NCI-H2107 (cell line): ENCODE data around the gene C10orf71.

Source experiments
- DNase-seq: peaks from one replicate; lab custom pipeline; 2025; lab: John Stamatoyannopoulos, UW

Gene C10orf71

DNA sequence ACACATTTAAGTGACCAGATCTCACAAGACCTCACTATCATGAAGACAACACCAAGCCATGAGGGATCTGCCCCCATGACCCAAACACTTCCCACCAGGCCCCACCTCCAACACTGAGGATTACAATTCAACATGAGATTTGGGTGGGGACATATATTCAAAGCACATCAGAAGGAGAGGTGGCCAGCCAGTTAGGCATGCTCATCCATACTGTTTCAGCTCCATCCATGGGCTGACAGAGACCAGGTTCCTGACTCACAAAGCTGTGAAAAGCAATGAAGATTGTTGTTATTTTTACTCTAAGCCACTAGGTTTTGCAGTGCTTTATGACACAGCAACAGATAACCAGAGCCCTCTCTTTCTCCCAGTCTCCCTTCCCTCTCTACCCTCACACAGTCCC lies 36.0 kb downstream of the C10orf71 start:
- no peak for DNase-seq

DNA sequence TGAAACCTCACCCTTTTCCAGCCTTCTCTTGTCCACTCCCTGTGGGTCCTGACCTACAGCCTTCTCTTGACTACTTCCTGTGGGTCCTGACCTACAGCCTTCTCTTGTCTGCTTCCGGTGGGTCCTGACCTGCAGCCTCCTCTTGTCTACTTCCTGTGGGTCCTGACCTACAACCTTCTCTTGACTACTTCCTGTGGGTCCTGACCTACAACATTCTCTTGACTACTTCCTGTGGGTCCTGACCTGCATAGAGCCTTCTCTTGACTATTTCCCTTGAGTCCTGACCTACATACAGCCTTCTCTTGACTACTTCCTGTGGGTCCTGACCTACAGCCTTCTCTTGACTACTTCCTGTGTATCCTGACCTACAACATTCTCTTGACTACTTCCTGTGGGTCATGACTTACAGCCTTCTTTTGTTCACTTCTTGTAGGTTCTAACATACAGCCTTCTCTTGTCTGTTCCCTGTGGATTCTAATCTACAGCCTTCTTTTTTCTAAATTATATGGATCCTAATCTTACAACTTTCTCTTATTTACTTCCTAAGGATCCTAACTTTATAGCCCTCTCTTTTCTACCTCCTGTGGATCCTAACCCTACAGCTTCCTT lies 36.5 kb downstream of the C10orf71 start:
- no peak for DNase-seq

DNA sequence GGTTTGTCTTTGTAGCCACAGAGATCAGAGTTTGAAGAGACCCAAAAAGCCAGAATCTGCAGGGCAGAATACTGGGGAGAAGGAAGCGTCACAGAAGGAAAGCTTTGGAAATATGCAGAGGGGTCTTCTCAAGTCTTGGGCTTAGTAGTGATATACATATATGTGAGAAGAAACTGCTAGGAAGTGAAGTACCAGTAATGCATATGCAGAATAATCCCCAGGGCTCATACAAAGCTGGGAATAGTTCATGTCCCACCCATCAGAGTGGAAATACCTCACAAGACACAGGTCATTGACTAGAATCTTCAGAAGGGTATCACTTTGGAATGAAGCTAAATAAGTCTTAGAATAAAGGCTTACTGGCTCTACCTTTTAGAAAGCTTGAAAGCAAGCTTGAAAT lies 39.6 kb downstream of the C10orf71 start:
- DNase-seq, result no peak

DNA sequence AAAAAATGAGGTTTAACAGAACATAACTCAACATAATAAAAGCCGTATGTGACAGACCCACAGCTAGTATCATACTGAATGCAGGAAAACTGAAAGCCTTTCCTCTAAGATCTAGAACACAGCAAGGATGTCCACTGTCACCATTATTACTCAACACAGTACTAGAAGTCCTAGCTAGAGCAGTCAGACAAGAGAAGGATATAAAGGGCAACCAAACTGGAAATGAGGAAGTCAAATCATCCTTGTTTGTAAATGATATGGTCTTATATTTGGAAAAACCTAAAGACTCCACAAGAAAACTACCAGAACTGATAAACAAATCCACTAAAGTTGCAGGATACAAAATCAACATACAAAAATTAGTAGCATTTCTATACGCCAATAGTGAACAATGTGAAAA lies 45.9 kb downstream of the C10orf71 start:
- no peak for DNase-seq

DNA sequence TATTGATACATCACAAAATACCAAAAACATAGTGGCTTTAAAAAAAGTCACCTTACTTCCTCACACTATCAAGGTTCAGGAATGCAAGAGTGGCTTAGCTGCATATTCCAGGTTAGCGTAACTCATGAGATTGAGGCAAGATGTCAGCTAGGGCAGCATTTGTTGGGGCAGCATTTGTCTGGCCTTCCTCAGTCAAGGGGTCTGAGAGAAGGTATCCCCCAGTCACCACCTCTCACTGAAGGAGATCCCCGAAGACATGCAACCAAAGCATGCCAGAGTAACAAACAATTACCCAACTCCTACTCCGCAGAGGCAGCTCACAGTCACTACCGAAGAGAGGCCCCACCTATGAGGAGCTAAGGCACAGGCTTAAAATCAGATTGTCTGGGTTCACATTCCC lies 48.4 kb downstream of the C10orf71 start:
- no peak for DNase-seq

DNA sequence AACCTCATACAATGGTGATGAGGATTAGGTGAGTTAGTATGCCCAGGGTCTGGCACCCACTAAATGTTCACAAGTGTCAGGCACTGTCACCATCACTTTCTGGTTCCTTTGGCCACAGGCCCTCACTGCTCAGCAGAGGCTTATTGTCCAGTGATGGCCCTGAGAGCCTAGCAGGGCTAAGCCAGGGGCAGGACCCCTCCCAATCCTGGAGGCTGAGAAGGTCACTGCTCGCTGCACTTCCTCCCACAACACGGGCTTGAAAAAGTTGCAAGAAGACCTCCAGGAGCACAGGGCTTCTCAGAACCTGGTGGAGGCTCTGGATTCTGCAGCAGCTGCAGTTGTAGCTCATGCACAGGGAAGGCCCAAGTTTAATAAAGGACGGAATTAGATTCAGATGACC lies 48.9 kb downstream of the C10orf71 start:
- DNase-seq, result no peak

DNA sequence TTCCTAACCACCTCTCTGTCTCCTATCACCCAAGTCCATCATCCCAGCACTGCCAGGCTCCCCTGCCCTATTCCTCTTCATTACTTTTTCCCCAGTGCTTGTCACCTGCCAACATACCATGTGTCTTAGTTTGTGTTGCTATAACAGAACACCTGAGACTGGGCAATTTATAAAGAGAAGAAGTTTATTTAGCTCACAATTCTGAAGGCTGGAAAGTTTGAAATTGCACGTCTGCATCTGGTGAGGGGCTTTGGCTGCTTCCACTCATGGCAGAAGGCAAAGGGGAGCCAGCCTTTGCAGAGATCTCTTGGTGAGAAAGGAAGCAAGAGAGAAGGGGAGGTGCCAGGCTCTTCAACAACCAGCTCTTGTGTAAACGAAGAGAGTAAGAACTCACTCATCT lies 49.6 kb downstream of the C10orf71 start:
- no peak for DNase-seq

DNA sequence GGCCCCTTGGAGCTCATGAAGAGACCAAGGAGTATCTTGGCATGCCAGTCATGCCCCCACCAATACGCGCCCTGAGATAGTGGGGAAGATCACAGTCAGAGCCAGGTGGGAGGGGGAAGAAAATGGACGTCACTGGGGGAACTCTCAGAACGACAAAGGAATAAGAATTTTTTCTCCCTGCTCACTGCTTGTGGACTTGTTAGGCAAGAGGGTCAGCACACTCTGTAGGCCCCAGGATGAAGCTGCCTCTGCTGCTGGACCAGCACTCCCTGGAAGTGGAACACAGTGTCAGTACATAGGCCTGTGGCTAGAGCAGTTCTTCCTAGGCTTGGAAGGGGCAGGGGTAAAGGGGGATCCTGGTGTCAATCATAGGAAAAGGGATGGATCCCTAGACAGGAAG lies 50.4 kb downstream of the C10orf71 start:
- no peak for DNase-seq

DNA sequence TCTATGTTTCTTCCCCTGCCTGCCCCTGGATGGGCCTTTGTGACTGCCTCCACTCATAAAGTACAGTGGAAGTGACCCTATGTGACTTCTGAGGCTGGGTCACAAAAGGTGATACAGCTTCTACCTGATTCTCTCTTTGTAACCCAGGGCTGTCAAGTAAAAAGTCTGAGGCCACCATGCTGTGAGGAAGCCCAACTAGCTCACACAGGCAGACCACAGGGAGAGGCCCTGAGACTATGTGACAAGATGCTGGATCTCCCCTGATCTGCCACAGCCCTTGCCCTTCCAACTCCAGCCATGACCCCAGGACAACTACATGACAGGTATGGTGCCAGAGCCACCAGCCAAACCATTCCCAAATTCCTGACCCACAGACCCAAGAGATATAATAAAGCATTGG lies 51.2 kb downstream of the C10orf71 start:
- DNase-seq, result no peak

DNA sequence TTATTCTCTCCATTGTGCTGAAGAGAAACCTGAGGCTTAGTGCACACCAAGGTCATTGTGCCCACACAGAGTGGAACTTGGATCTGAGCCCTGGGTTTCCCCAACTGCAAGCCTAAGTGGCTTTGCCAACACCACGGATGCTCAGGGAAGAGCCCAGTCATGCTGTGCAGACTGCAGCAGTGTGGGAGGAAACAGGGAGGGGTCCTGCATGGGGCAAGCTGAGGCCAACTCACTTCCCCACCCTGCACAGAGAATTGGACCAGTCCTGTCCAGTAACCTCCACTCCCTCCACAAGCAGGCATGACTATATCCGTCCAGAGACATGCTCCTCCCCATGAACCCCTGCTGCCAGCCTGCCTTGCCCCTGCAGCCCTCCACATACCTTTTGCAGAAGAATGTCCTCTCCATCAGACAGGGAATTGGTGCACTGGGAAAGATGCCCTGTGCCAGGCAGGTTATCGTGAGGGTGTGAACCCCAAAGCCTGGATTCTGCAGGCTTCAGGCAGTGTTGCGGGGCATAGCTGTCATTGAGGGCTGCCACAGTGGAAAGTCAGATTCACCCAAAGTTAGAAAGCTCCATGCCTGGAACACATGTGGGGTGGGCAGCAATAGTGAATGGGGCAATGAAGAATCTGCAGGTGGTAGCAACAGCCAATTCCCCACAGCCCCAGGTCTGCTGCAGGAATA lies 52.0 kb downstream of the C10orf71 start:
- DNase-seq, result no peak

DNA sequence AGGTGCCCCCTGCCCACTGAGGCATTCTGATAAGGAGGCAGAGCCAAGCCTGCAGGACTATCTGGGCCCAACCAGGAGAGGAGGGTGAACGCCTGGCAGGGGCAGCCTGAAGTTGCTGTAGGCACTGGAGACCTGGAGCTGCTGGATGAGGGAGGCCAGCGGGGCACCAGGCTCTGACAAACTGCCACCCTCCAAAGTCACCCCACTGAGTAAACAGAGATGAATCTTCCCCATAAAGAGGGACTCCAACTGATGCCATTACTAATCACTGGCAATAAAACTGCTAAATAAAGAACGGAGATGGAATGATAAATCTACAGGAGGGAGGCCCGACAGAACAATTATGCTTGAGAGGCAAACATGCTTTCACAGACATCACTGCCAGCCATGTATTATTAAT lies 52.7 kb downstream of the C10orf71 start:
- DNase-seq, result no peak

DNA sequence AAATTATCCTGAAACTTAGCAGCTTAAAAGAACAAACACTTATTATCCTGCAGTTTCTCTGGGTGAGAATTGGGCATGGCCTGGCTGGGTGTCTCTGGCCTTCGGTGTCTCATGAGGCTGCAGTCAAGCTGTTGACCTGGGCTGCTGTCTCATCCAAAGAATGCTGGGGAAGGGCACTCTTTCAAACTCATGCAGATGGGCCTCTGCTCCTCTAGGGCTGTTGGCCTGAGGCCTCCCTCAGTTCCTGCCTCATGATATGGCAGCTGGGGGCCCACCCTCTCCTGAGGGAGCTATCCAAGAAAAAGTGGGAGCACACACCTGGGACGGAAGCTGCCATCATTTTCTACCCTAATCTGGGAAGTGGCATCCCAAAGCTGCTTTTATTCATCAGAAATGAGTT lies 53.4 kb downstream of the C10orf71 start:
- DNase-seq, result no peak

DNA sequence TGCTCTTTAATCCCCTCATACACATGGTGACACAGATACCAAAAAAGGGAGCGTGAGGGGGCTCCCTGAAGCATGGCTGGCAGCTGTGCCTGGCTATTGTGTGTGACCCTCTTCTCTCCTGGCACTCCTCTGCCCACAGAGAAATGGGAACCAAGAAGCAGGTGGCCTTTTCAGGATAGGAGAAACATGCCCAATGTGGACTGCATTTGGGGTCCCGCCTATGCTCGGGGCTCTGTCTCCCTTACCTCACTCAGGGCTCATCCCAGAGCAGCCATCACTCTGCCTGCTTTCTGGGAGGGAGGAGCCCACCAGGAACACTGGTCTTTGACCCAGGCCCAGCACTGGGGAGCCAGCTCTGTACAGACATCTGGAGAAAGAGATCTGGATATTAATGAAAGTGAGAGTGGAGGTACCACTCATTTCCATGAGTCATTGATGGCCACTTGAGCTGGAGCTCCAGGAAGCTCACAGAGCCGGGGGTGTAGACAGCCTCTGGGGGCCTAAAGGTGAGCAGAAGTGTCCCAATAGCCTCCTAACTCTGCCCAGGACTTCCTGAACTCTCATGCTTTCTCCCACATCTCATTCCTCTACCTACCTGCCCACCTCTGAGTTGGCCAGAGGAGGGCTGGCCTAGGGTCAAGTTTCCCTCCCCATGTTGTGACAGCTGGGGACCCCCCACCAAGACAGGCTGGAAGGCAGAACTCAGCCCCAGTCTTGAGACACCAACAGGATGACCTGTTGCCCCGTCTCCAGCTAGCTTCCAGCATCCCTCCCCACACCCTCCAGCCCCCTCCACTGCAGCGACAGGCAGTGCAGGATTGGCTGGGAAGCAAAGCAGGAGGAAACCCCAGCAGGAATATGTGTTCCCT lies 54.3 kb downstream of the C10orf71 start:
- no peak for DNase-seq

DNA sequence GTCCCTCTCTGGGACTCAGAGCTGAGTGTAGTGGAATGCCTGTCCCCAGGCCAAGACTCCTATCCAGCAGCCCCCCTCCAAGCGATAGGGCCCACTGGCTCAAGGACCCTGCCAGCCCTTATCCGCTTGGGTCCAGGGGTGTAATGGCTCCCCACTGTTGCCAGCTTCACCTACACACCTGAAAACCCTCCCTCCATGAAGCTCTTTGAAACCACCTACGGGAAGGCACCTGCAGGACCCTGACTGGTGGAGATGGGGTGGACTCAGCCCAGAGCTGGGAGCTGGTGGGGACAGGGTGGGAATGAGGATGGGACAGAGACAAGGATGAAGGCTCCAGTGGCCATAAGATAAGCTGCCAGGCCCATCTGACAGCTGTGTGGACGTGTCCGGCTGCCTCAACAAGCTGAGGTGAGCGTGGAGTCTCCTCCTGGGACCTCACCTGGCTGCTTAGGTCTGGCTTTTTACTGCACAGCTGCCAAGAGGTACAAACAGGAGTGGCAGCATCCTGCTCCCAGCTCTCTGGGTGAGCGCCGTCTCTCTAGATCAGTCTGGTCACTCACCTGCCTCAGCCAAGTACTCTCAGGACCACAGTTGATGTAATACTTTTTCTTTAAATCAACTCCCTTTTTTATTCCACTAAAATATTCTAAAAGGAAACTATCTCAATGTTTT lies 55.1 kb downstream of the C10orf71 start:
- DNase-seq, result no peak

DNA sequence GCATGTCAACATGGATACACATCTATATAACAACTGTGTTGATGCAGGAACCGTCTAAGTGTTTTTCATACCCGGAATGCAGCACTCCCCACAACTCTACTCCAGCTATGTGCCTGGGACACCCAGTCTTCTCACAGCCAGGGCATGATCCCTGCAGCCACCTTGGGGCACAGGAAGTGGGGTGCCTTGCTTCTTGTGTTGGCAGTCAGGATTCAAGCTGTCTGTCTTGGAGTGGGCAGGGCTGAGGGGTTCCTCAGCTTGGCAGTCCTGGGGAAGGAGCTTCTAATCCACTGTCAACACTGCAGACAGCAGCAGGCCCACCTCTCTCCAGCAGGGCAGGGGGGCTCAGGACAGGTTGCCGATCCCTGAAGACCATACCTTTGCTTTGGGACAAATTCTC lies 55.6 kb downstream of the C10orf71 start:
- DNase-seq, result no peak

DNA sequence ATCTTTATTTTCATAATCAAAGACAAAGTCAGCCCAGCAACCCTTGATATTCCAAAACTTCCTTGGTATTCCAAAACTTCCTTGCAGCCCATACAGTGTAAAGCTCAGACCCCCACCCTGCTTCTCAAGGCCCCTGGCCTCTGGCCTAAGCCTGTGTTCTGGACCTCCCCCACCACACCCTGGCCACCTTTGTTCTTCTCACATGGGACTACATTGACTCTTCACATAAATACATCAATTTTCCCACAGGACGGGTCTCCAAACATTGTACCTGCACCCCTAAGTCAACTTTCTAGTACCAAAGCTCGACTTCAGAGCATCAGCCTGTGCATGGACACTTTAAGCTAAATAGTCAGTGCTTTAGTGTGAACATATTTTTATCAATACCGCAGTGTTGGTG lies 56.3 kb downstream of the C10orf71 start:
- no peak for DNase-seq

DNA sequence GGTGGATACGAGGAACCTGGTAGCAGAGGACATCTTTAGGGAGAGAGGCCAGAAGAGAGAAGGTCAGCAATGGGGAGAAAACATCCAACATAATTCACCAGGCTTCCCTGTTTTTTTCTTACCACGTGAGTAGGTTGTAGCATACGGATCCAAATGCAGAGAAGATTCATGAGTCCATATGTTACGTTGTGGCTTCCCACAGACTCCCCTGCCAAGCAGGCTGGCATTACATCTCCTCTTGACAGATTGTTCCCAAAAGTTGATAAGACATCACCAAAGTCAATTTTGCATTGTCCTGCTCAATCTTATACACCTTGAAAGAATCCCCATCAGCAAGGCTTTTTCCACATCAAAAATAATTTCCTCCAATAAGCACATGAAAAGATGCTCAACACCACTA lies 57.2 kb downstream of the C10orf71 start:
- DNase-seq, result no peak

DNA sequence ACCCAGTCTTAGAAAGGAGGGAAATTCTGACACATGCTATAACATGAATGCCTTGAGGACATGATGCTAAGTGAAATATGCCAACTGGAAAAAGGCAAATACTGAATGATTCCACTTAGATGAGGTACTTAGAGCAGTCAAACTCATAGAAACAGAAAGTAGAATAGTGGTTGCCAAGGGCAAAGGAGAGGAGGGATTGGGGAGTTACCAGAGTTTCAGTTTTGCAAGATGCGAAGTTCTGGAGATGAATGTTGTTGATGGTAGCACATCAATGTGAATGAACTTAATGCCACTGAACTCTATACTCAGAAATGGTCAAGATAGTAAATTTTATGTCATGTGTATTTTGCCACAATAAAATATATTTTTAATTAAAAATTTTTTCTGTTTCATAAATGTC lies 58.0 kb downstream of the C10orf71 start:
- DNase-seq, result no peak

DNA sequence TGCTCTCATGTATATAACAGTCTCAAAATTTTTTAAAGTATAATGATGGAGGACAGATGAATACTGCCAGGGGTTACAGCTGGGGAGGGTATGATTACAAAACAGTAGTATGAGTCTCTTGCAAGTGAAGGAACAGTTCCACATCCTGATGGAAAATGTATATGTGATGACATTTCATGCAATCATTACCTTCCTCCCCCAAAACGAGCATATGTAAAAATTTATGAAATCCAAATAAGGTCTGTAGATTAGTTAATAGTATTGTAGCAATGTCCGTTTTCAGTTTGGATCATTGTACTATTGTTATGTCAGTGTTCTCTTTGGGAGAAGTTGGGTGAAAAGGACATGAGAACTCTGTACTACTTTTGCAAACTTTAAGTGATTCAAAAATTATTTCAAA lies 58.9 kb downstream of the C10orf71 start:
- DNase-seq, result no peak

DNA sequence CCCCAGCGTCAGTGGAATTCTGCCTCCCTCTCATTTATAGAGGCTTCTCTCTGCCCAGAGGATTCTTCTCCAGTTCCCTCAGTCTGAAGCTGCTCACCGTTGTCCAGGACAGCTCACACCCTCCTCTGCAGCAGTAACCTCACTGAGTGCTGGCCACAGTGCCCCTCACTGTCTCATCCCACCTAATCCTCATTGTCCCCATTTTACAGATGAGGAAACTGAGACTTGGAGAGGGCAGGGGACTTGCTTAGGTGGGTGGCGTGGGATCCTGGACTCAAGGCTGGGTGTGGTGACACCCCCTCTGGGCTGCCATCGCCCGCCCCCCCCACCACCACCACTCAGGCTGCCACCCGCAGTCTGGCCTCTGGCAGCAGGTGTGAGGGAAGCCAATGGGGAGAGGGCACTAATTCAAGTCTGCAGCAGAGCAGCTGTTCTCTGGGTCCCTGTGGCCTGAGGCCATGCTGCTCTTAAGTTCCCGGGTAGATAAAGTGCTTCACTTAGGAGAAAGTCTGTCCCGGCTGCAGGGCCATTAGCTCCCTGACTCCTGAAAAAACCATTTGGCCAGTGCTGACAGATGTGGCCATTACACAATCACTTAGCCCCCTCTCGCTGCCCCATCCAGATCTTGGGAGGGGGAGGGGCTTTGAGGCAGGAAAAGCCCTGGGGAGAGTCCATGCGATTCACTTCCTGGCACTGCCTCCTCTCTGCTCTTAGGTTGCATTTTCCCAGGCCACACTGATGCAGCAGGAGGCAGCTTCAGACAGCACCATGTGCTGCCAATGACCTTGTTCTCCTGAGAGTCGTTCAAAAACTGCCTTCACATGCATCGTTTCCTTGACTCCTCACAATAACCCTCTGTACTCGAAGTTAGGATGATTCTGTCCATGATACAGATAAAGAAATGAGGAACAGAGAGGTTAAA lies 60.6 kb downstream of the C10orf71 start:
- no peak for DNase-seq
